Psoas muscle (tissue), 8 donors: Measurements from ENCODE around the gene LRRFIP2. TPM values are rescaled to one million over a fixed set of nuclear protein-coding genes. Genes with fewer than 3 reads are reported as not detected.

Source experiments
- ATAC-seq, 4 donors: fragments of 200-7000 bp; cut with Tn5 transposase; one replicate each; pipeline ENCODE4 v1.9.1; 2020; ENCODE audit warnings: moderate library complexity in 3 of 4, mild to moderate bottlenecking in 2 of 4
- DNase-seq, 2 donors: peaks; one replicate each; pipeline ENCODE4 v3.0.0-alpha.2; 2020
- H3K27ac ChIP-seq: fragments of 200-600 bp; one replicate; pipeline ENCODE4 v1.8.0; 2022
- H3K27me3 ChIP-seq, 3 donors: fragments of 200-600 bp in 1 of 3; one replicate each; pipeline versions ENCODE4 v1.6.1 to v1.8.0; 2013 to 2022; ENCODE audit warnings: low read length in 2 of 3, mild to moderate bottlenecking in 2 of 3, moderate library complexity in 1 of 3; ENCODE audit not compliant: insufficient read depth in 3 of 3
- H3K36me3 ChIP-seq, 2 donors: fragments of 200-600 bp in 1 of 2; one replicate each; pipeline versions ENCODE4 v1.6.1 to v1.8.0; 2013 to 2022; ENCODE audit warnings: low read depth in 1 of 2, mild to moderate bottlenecking in 1 of 2, moderate library complexity in 1 of 2; ENCODE audit not compliant: insufficient read depth in 1 of 2
- H3K4me1 ChIP-seq: fragments of 200-600 bp; one replicate; pipeline ENCODE4 v1.8.0; 2022
- H3K4me3 ChIP-seq: fragments of 200-600 bp; one replicate; pipeline ENCODE4 v1.8.0; 2022; ENCODE audit warnings: mild to moderate bottlenecking
- H3K9me3 ChIP-seq: fragments of 200-600 bp; one replicate; pipeline ENCODE4 v1.8.0; 2022
- CTCF ChIP-seq: fragments of 200-600 bp; IDR thresholded peaks from one replicate; pipeline ENCODE4 v1.8.0; 2022; ENCODE audit warnings: antibody characterized with exemption
- WGBS, 3 donors: extraction: QIAGEN DNeasy Blood & Tissue Kit; methylation state at CpG; one replicate each; pipeline versions ENCODE4 v1.1.6 to v1.1.7; 2013; 5-methylcytosine and 5-hydroxymethylcytosine counted together
- intact Hi-C, 2 donors: fragments of 100-400 bp; cut with DNase I; formaldehyde crosslinking; loops; one replicate each; pipeline versions ENCODE4 v1.11.0 to v1.14.2; 2022
- polyA plus RNA-seq, 3 donors: library from polyadenylated mRNA; stranded (reverse); fragments of 200-250 nt; gene quantifications; one replicate each; pipeline ENCODE4 v1.2.3, GENCODE V29; 2013
- total RNA-seq, 4 donors: library from RNA; stranded (reverse); fragmentation: NEBNext Ultra II Directional in 2 of 4; extraction: Animal tissue kit (Norgen Biotek cat#: 25700) in 2 of 4; gene quantifications; one replicate each; pipeline versions ENCODE4 v1.2.1 to v1.2.4, GENCODE V29; 2021 to 2023
- donor health status: healthy with polysubstance abuse.
- donor health status: DM: no; HTN: no; CAD: no; lungs with moderate emphysema.
- donor health status: Bipolar disorder and iron deficiency.
- donor health status: healthy.
- donor health status: DM: yes; HTN: yes; CAD: no.
- donor health status: DM: no; HTN: no; CAD: no.
- donor health status: DM: no; HTN: no; CAD: no.
- donor health status: DM: yes; HTN: yes; CAD: no.

The LRRFIP2 gene
- total and polyA plus RNA-seq, 7 donors = 35.7 to 163 (median 127) TPM

DNA sequence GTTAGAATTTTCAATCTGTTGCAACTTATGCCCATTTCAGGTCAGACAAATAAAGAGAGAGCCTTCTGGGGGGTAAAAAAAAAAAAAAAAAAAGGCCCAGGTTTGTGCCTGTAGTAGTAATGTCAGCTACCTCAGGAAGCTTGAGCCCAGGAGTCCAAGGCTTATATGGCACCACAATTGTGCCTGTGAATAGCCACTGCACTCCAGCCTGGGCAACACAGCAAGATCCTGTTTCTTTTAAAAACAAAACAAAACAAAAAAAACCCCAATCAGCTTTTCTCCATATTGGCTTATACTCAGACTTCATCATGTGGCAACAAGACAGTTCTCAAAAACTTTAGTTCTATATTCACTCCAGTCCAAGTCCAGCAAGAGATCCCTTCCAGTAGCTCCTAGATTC lies 8.4 kb upstream of the LRRFIP2 start:
- H3K27ac ChIP-seq = peak overlapping the region; percentile 56
- TF ChIP-seq CTCF = no peak

DNA sequence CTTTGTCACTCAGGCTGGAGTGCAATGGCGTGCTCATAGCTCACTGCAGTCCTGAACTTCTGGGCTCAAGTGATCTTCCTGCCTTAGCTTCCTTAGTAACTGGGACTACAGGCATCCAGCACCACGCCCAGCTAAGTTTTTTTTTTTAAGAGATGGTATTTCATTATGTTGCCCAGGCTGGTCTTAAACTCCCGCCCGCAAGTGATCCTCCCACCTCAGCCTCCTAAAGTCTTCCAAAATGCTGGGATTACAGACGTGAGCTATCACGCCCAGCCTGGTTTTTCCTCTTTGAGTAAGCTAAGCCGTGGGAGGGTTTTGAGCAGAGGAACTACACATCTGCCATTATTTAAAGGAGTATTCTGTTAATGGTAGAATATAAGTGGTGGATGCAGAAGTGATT lies 7.4 kb upstream of the LRRFIP2 start:
- Histone ChIP-seq H3K27me3 (no peaks in the 10 kb centered on the region), H3K27ac (peak overlapping the region; percentile 42), H3K36me3 (no peaks in the 10 kb centered on the region), H3K4me1 (peaks cover 58% of the 10 kb centered on the region), H3K9me3 (no peaks in the 10 kb centered on the region), H3K4me3 (no peak overlapping the region)
- 70 to 81% (median 74%) methylated on average over 7 of the region's 7 CpGs for WGBS, 3 donors
- DNase-seq = no peak
- intact Hi-C loops = no loop called here
- ATAC-seq = no peak
- TF ChIP-seq CTCF = no peak

More for the DNA sequence above, 8.4 kb upstream of the LRRFIP2 start:
- H3K36me3 ChIP-seq = no peaks in the 10 kb centered on the region
- DNase-seq (no peak), ATAC-seq (no peak)
- no peaks in the 10 kb centered on the region for H3K27me3 ChIP-seq
- H3K4me1 ChIP-seq = peaks cover 54% of the 10 kb centered on the region
- intact Hi-C loops = no loop called here
- no peaks in the 10 kb centered on the region for H3K9me3 ChIP-seq
- no peak overlapping the region for H3K4me3 ChIP-seq

DNA sequence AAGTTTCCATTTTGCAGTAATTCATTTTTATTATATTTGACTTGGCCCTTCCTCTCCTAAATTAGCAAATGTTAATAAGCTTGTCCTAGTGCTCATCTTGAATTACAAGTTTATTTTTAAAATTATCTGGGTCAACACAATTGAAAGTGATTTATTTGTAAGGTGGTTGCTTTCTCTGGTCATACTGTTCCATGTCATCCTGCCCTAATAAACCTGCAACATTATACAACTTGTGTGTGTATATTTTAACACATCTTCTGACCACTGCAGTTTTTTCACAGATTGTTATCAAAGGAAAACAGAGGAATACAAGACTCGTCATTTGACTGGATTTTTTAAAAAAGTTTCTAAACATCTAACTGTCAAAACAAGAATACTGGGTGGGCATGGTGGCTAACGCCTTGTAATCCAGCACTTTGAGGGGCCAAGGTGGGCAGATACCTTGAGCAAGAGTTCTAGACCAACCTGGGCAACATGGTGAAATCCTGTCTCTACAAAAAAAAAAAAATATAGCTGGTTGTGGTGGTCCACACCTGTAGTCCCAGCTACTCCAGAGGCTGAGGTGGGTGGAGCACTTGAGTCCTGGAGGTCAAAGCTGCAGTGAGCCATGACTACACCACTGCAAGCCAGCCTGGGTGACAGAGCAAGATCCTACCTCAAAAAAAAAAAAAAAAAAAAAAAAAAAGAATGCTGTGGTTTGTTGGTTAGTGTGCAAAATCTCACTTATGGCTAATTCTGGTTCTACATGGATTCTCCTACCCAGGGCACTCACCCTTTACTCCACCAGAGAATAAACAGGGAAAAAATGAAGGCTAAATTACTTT lies 5.0 kb upstream of the LRRFIP2 start:
- Histone ChIP-seq H3K4me3 (peak overlapping the region; percentile 92), H3K36me3 (no peaks in the 10 kb centered on the region), H3K9me3 (no peaks in the 10 kb centered on the region), H3K4me1 (peaks cover 62% of the 10 kb centered on the region), H3K27ac (peak overlapping the region; percentile 98), H3K27me3 (no peaks in the 10 kb centered on the region)
- no peak for DNase-seq
- no peak for TF ChIP-seq CTCF
- intact Hi-C loops = no loop called here
- ATAC-seq = peak in 3 of 4 donors; percentile 12 to 40 (median 16)
- 50 to 71% (median 50%) methylated on average over 2 of the region's 2 CpGs for WGBS, 3 donors

- peaks cover 76% of the 10 kb centered on the region for H3K4me1 ChIP-seq
- intact Hi-C loops = loop anchor here in 1 of 2 donors (5.0 kb wide), 1 partner anchor 38 kb away; no protein-coding TSS in a partner anchor
These were observed 576 bp downstream of the LRRFIP2 start for GRCh38 chr3:37173806-37174205.

More at GRCh38 chr3:37173806-37174205, 576 bp downstream of the LRRFIP2 start:
- DNase-seq = no peak
- Histone ChIP-seq H3K27ac (peak overlapping the region; percentile 98), H3K4me3 (peak overlapping the region; percentile 92), H3K27me3 (no peaks in the 10 kb centered on the region), H3K36me3 (peaks cover 2 to 30% of the 10 kb centered on the region in 2 donors), H3K9me3 (no peaks in the 10 kb centered on the region)
- 51 to 66% (median 51%) methylated on average over 3 of the region's 3 CpGs for WGBS, 3 donors
- no peak for TF ChIP-seq CTCF
- no peak for ATAC-seq
